WTC11 (cell line): ENCODE measurements around the gene ERAP2.

Experiments used
- ATF2 ChIP-seq: sonication (generic); formaldehyde crosslinking; IDR thresholded peaks from 2 replicates; pipeline ENCODE4 v1.8.1; 2022; ENCODE audit warnings: low read depth, missing genetic modification reagents, borderline replicate concordance
- JAZF1 ChIP-seq: fragments of 250-450 bp; sonication (Bioruptor Pico); IDR thresholded peaks from 2 replicates; pipeline ENCODE4 v1.9.0; 2021; ENCODE audit warnings: moderate library complexity, mild to moderate bottlenecking, inconsistent platforms
- USF2 ChIP-seq: sonication (generic); formaldehyde crosslinking; IDR thresholded peaks from 2 replicates; pipeline ENCODE4 v1.8.1; 2023; ENCODE audit warnings: mild to moderate bottlenecking, missing genetic modification reagents, moderate library complexity
- ZNF219 ChIP-seq: sonication (generic); formaldehyde crosslinking; IDR thresholded peaks from 2 replicates; pipeline ENCODE4 v1.8.0; 2023; ENCODE audit warnings: missing genetic modification reagents, mild to moderate bottlenecking, borderline replicate concordance
- TF ChIP-seq, protein P1 (sequence below): sonication (generic); formaldehyde crosslinking; IDR thresholded peaks from 2 replicates; pipeline ENCODE4 v1.8.0; 2022; ENCODE audit warnings: mild to moderate bottlenecking, missing genetic modification reagents
- TF ChIP-seq, protein P2 (sequence below): fragments of 200-600 bp; IDR thresholded peaks from 2 replicates; pipeline ENCODE4 v1.8.0; 2022; ENCODE audit warnings: antibody characterized with exemption

DNA sequence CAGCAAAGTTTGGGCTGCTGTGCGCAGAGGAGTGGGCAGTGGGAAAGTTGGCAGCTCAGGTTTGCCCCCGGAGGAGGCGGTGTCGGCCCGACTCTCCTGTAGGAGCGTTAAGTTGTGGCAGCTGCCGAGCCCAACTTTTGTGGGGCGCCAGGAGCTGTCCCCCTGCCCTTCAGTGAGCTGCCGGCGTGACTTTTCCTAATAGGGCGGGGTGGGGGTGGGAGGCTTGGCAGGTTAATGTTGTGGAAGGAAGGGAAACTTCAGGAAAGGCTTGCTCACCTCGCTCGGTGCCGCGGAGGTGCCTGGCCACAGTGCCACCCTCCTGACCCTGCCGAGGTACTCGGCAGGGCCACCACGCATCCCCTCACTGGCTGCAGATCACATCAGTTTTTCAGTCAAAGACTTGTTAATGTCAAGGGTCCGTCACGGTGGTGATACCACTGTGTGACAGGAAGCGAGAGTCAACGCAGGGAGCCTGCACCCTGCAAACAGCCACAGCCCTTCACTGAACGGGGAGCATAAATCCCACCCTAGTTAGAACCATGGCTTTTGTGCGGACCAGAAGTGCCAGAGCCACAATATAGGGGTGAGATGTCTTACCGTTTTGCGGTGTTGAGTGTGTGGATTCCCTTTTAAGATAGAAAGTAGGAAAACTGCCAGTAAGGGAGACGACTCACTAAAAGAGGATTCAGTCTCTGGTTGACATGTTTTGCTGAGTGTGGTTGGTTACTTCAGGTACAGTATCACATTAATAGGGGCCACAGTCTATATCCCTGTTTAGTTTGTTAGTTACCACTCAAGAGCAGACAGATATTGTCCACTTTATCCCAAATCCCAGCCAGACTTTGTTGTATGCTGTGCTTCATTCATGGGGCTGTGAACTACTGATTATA, 60.4 kb downstream of the ERAP2 start:
- TF ChIP-seq ATF2 (CRISPR knock-in tag) (no peak), JAZF1 (CRISPR knock-in tag) (no peak), ZNF219 (CRISPR knock-in tag) (no peak), USF2 (CRISPR knock-in tag) (no peak)
- TF ChIP-seq, protein P1, sequence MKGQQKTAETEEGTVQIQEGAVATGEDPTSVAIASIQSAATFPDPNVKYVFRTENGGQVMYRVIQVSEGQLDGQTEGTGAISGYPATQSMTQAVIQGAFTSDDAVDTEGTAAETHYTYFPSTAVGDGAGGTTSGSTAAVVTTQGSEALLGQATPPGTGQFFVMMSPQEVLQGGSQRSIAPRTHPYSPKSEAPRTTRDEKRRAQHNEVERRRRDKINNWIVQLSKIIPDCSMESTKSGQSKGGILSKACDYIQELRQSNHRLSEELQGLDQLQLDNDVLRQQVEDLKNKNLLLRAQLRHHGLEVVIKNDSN, result no peak
- TF ChIP-seq, protein P2, sequence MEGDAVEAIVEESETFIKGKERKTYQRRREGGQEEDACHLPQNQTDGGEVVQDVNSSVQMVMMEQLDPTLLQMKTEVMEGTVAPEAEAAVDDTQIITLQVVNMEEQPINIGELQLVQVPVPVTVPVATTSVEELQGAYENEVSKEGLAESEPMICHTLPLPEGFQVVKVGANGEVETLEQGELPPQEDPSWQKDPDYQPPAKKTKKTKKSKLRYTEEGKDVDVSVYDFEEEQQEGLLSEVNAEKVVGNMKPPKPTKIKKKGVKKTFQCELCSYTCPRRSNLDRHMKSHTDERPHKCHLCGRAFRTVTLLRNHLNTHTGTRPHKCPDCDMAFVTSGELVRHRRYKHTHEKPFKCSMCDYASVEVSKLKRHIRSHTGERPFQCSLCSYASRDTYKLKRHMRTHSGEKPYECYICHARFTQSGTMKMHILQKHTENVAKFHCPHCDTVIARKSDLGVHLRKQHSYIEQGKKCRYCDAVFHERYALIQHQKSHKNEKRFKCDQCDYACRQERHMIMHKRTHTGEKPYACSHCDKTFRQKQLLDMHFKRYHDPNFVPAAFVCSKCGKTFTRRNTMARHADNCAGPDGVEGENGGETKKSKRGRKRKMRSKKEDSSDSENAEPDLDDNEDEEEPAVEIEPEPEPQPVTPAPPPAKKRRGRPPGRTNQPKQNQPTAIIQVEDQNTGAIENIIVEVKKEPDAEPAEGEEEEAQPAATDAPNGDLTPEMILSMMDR, result no peak
